ENCODE results near the gene FZD2. TPM values are rescaled to one million over a fixed set of nuclear protein-coding genes. Genes with fewer than 3 reads are reported as not detected.

FZD2 gene
- total and polyA plus RNA-seq, 9 of the 15 experiments (the other 6 are each of a cell fraction or from before 2014, with no cell fraction given): 0.03 to 4.5 (median 1.1) TPM; not detected in 1

DNA sequence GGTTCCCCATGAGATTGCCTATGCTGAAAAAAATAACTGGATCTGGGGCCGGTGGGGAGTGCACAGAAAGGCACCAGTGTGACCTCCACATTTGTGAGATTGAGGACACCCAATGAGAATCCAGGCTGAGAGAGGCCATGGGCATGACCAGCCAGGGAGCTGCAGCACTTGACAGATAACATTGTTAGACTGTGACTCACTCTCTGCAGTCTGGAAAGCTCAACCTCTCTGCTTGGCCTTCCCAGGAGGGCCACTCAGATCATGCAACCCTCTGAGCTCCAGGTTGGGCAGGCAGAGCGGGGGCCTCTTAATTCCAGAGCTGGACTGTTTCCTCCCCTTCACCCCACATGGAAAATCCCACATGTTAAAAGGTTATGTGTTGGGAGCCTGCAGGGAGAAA, 30.1 kb downstream of the FZD2 start (continued):
- TF ChIP-seq ZNF778 (CRISPR knock-in tag; IDR thresholded peaks at IDR 0.05): no peak
- TF ChIP-seq KLF10 (CRISPR knock-in tag; IDR thresholded peaks at IDR 0.05): no peak
- peak; percentile 86 for TF ChIP-seq TEAD2 (tag; IDR thresholded peaks at IDR 0.05)
- TF ChIP-seq XRCC5 (IDR thresholded peaks at IDR 0.05; ENCODE audit: low read depth, low read length): no peak
- peak; percentile 67 for TF ChIP-seq DPF2 (IDR thresholded peaks at IDR 0.05)
- TF ChIP-seq ZNF696 (CRISPR knock-in tag; conservative IDR thresholded peaks at IDR 0.05): no peak
- TF ChIP-seq TEAD4 (IDR thresholded peaks at IDR 0.05; ENCODE audit: low read length): peak; percentile 76
- TF ChIP-seq TEAD4 (CRISPR knock-in tag; IDR thresholded peaks at IDR 0.05; ENCODE audit: borderline replicate concordance): peak; percentile 72; the same call in 1 of the 2 replicates
- peak; percentile 98 for TF ChIP-seq SMAD4 (CRISPR knock-in tag; conservative IDR thresholded peaks at IDR 0.05)
- 0 out of 2 replicates have a peak, but pooled peaks have one; percentile 45 for TF ChIP-seq SMARCE1 (IDR thresholded peaks at IDR 0.05)
- no peak for TF ChIP-seq MED1 (CRISPR knock-in tag; IDR thresholded peaks at IDR 0.05; ENCODE audit: borderline replicate concordance)
- no peak for TF ChIP-seq ZEB2 (IDR thresholded peaks at IDR 0.05)
- TF ChIP-seq, protein P1, sequence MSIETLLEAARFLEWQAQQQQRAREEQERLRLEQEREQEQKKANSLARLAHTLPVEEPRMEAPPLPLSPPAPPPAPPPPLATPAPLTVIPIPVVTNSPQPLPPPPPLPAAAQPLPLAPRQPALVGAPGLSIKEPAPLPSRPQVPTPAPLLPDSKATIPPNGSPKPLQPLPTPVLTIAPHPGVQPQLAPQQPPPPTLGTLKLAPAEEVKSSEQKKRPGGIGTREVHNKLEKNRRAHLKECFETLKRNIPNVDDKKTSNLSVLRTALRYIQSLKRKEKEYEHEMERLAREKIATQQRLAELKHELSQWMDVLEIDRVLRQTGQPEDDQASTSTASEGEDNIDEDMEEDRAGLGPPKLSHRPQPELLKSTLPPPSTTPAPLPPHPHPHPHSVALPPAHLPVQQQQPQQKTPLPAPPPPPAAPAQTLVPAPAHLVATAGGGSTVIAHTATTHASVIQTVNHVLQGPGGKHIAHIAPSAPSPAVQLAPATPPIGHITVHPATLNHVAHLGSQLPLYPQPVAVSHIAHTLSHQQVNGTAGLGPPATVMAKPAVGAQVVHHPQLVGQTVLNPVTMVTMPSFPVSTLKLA (conservative IDR thresholded peaks at IDR 0.05): no peak
- 0 out of 2 replicates have a peak, but pooled peaks have one; percentile 25 for TF ChIP-seq TCF3 (CRISPR knock-in tag; IDR thresholded peaks at IDR 0.05)
- no peak for TF ChIP-seq ILK (tag; IDR thresholded peaks at IDR 0.05; ENCODE audit: borderline replicate concordance, low read depth)
- TF ChIP-seq, protein P2, sequence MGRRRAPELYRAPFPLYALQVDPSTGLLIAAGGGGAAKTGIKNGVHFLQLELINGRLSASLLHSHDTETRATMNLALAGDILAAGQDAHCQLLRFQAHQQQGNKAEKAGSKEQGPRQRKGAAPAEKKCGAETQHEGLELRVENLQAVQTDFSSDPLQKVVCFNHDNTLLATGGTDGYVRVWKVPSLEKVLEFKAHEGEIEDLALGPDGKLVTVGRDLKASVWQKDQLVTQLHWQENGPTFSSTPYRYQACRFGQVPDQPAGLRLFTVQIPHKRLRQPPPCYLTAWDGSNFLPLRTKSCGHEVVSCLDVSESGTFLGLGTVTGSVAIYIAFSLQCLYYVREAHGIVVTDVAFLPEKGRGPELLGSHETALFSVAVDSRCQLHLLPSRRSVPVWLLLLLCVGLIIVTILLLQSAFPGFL (CRISPR knock-in tag; IDR thresholded peaks at IDR 0.05): no peak
- TF ChIP-seq RFX1 (IDR thresholded peaks at IDR 0.05): no peak
- TF ChIP-seq CBFA2T3 (IDR thresholded peaks at IDR 0.05): peak; percentile 50; the same call in 1 of the 2 replicates
- no peak for TF ChIP-seq CHD1 (IDR thresholded peaks at IDR 0.05; ENCODE audit: low read length)
- TF ChIP-seq CTBP1 (IDR thresholded peaks at IDR 0.05; ENCODE audit: borderline replicate concordance): no peak
- TF ChIP-seq KDM1A (IDR thresholded peaks at IDR 0.05): 0 out of 4 replicates have a peak, but pooled peaks of 1 of the 2 experiments have one; percentile 25
- TF ChIP-seq ARID1B (IDR thresholded peaks at IDR 0.05): peak; percentile 54; the same call in 1 of the 2 replicates
- TF ChIP-seq, protein P3, sequence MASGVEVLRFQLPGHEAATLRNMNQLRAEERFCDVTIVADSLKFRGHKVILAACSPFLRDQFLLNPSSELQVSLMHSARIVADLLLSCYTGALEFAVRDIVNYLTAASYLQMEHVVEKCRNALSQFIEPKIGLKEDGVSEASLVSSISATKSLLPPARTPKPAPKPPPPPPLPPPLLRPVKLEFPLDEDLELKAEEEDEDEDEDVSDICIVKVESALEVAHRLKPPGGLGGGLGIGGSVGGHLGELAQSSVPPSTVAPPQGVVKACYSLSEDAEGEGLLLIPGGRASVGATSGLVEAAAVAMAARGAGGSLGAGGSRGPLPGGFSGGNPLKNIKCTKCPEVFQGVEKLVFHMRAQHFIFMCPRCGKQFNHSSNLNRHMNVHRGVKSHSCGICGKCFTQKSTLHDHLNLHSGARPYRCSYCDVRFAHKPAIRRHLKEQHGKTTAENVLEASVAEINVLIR (CRISPR knock-in tag; IDR thresholded peaks at IDR 0.05): no peak
- TF ChIP-seq MEIS2 (IDR thresholded peaks at IDR 0.05; ENCODE audit: partially characterized antibody): peak; percentile 8
- TF ChIP-seq, protein P4, sequence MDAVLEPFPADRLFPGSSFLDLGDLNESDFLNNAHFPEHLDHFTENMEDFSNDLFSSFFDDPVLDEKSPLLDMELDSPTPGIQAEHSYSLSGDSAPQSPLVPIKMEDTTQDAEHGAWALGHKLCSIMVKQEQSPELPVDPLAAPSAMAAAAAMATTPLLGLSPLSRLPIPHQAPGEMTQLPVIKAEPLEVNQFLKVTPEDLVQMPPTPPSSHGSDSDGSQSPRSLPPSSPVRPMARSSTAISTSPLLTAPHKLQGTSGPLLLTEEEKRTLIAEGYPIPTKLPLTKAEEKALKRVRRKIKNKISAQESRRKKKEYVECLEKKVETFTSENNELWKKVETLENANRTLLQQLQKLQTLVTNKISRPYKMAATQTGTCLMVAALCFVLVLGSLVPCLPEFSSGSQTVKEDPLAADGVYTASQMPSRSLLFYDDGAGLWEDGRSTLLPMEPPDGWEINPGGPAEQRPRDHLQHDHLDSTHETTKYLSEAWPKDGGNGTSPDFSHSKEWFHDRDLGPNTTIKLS (IDR thresholded peaks at IDR 0.05; ENCODE audit: borderline replicate concordance, low read depth): no peak
- TF ChIP-seq DMBX1 (CRISPR knock-in tag; IDR thresholded peaks at IDR 0.05; ENCODE audit: borderline replicate concordance): no peak
- TF ChIP-seq LARP7 (IDR thresholded peaks at IDR 0.05): no peak
- no peak for TF ChIP-seq ARNT (IDR thresholded peaks at IDR 0.05)

All from K562 (cell line).